GM12878 (cell line): ENCODE measurements around the gene ITIH1. TPM values are rescaled to one million over a fixed set of nuclear protein-coding genes. Genes with fewer than 3 reads are reported as not detected.
A peak's percentile ranks its signal among the peaks of the same experiment; 100 is the strongest.

Source experiments
- BACH1 ChIP-seq: fragments of 450-650 bp; IDR thresholded peaks from 2 replicates; pipeline ENCODE4 v1.6.1; 2017; ENCODE audit warnings: mild to moderate bottlenecking, borderline replicate concordance
- BCL11A ChIP-seq: IDR thresholded peaks from 2 replicates; pipeline ENCODE4 v1.6.1; 2011; ENCODE audit warnings: low read depth, low read length
- CREB1 ChIP-seq: IDR thresholded peaks from 2 replicates; pipeline ENCODE4 v1.6.1; 2012; ENCODE audit warnings: low read depth, mild to moderate bottlenecking, inconsistent platforms
- DPF2 ChIP-seq: fragments of 450-650 bp; IDR thresholded peaks from 2 replicates; pipeline ENCODE4 v1.6.1; 2017; ENCODE audit warnings: mild to moderate bottlenecking
- E2F4 ChIP-seq: IDR thresholded peaks from 2 replicates; pipeline ENCODE4 v1.6.1; 2012; ENCODE audit warnings: low read depth, low read length, improper control_type of control experiment
- EED ChIP-seq: sonication (generic); IDR thresholded peaks from 2 replicates; pipeline ENCODE4 v1.6.1; 2016; ENCODE audit warnings: antibody characterized with exemption, low read depth
- FOXK2 ChIP-seq: fragments of 450-650 bp; IDR thresholded peaks from 2 replicates; pipeline ENCODE4 v1.6.1; 2017; ENCODE audit warnings: mild to moderate bottlenecking, moderate library complexity
- JUNB ChIP-seq: IDR thresholded peaks from 2 replicates; pipeline ENCODE4 v1.6.1; 2016; ENCODE audit warnings: antibody characterized with exemption, mild to moderate bottlenecking
- KLF5 ChIP-seq: fragments of 450-650 bp; IDR thresholded peaks from 2 replicates; pipeline ENCODE4 v1.6.1; 2014; ENCODE audit warnings: mild to moderate bottlenecking; ENCODE audit not compliant: partially characterized antibody
- MXI1 ChIP-seq: fragments of 150-350 bp; IDR thresholded peaks from 2 replicates; pipeline ENCODE4 v1.6.1; 2011; ENCODE audit warnings: low read depth, mild to moderate bottlenecking, inconsistent platforms, low read length, improper control_type of control experiment
- NBN ChIP-seq: fragments of 450-650 bp; IDR thresholded peaks from 2 replicates; pipeline ENCODE4 v1.6.1; 2016
- NR2C1 ChIP-seq: fragments of 450-650 bp; IDR thresholded peaks from 2 replicates; pipeline ENCODE4 v1.6.1; 2017; ENCODE audit warnings: antibody characterized with exemption, mild to moderate bottlenecking, moderate library complexity
- NRF1 ChIP-seq: conservative IDR thresholded peaks from 2 replicates; pipeline ENCODE4 v1.6.1; 2011; ENCODE audit warnings: mild to moderate bottlenecking, low read depth, low read length, improper control_type of control experiment
- RAD51 ChIP-seq: fragments of 450-650 bp; IDR thresholded peaks from 2 replicates; pipeline ENCODE4 v1.6.1; 2016; ENCODE audit warnings: moderate library complexity, mild to moderate bottlenecking, inconsistent platforms
- RELA ChIP-seq: fragments of 450-650 bp; IDR thresholded peaks from 2 replicates; pipeline ENCODE4 v1.8.0; 2014; ENCODE audit warnings: borderline replicate concordance; ENCODE audit not compliant: partially characterized antibody
- RUNX3 ChIP-seq: IDR thresholded peaks from 2 replicates; pipeline ENCODE4 v1.6.1; 2012; ENCODE audit warnings: low read length, inconsistent platforms
- SIN3A ChIP-seq: IDR thresholded peaks from 2 replicates; pipeline ENCODE4 v1.6.1; 2012; ENCODE audit warnings: low read depth, low read length, improper control_type of control experiment
- STAT1 ChIP-seq: fragments of 450-650 bp; conservative IDR thresholded peaks from 2 replicates; pipeline ENCODE4 v1.6.1; 2014; ENCODE audit warnings: antibody characterized with exemption, mild to moderate bottlenecking
- SUZ12 ChIP-seq: fragments of 200-600 bp; sonication (generic); IDR thresholded peaks from one replicate; pipeline ENCODE4 v1.6.1; 2018; ENCODE audit warnings: antibody characterized with exemption, mild to moderate bottlenecking; ENCODE audit not compliant: unreplicated experiment
- TAF1 ChIP-seq: IDR thresholded peaks from 2 replicates; pipeline ENCODE4 v1.6.1; 2011; ENCODE audit warnings: mild to moderate bottlenecking, low read depth, low read length, borderline replicate concordance
- TCF3 ChIP-seq: IDR thresholded peaks from 2 replicates; pipeline ENCODE4 v1.6.1; 2012; ENCODE audit warnings: low read depth, mild to moderate bottlenecking, low read length, borderline replicate concordance; ENCODE audit not compliant: insufficient read depth
- ZBTB33 ChIP-seq: fragments of 450-650 bp; IDR thresholded peaks from 2 replicates; pipeline ENCODE4 v1.6.1; 2017; ENCODE audit warnings: mild to moderate bottlenecking
- ZNF217 ChIP-seq: fragments of 450-650 bp; IDR thresholded peaks from 2 replicates; pipeline ENCODE4 v1.6.1; 2017; ENCODE audit warnings: antibody characterized with exemption, mild to moderate bottlenecking
- ZNF274 ChIP-seq: IDR thresholded peaks from one replicate; pipeline ENCODE4 v1.8.0; 2011; ENCODE audit not compliant: insufficient read length, insufficient read depth
- polyA plus RNA-seq, 11 experiments: library from polyadenylated mRNA; depleted of rRNA in 4 of 11; unstranded in 6 of 11; stranded (reverse) in 5 of 11; fragments of >200 nt; fragmentation: Nextera tagmentation in 4 of 11; fragmentation: Illumina TruSeq in 1 of 11; extraction: Ambion mirVana in 4 of 11; extraction: Trizol in 1 of 11; gene quantifications; 1 replicate in 1 of 11; 2 replicates in 10 of 11; pipeline versions ENCODE4 v1.2.1 to v1.2.3, GENCODE V29; 2011 to 2016; ENCODE audit warnings: inconsistent platforms in 2 of 11, missing spikeins in 2 of 11, low read depth in 1 of 11
- total RNA-seq, 4 experiments: library from RNA; depleted of rRNA in 3 of 4; stranded (reverse); fragments of >200 nt in 3 of 4; fragmentation: Illumina TruSeq in 1 of 4; extraction: Trizol in 1 of 4; gene quantifications; 2 replicates each; pipeline versions ENCODE4 v1.2.1 to v1.2.3, GENCODE V29; 2013 to 2021
- TF ChIP-seq, protein P1 (sequence below): fragments of 150-350 bp; IDR thresholded peaks from 2 replicates; pipeline ENCODE4 v1.6.1; 2016; ENCODE audit warnings: low read depth, low read length

The ITIH1 gene
- total and polyA plus RNA-seq, 10 of the 15 experiments (the other 5 are each of a cell fraction or from before 2014, with no cell fraction given), result 0.33 to 0.64 (median 0.44) TPM; not detected in 7

GRCh38 chr3:52770496-52771333 lies 6.7 kb upstream of the ITIH1 start, which contains the start of gene NEK4 (continued):
- TF ChIP-seq BCL11A (no peak), RELA (peak; percentile 53), MXI1 (no peak), CREB1 (peak; percentile 91), SIN3A (peak; percentile 95), BACH1 (0 out of 2 replicates have a peak, but pooled peaks have one; percentile 11), KLF5 (peak; percentile 66), STAT1 (peak; percentile 69; the same call in 1 of the 2 replicates), ZNF274 (no peak), TAF1 (peak; percentile 95), FOXK2 (no peak), NR2C1 (no peak), RUNX3 (peak; percentile 67; the same call in 1 of the 2 replicates), ZNF217 (no peak), TCF3 (no peak), DPF2 (peak; percentile 37; the same call in 1 of the 2 replicates), EED (no peak), SUZ12 (no peak), E2F4 (no peak), RAD51 (no peak), ZBTB33 (no peak), NRF1 (peak; percentile 62), NBN (peak; percentile 94), JUNB (no peak)
- TF ChIP-seq, protein P1, sequence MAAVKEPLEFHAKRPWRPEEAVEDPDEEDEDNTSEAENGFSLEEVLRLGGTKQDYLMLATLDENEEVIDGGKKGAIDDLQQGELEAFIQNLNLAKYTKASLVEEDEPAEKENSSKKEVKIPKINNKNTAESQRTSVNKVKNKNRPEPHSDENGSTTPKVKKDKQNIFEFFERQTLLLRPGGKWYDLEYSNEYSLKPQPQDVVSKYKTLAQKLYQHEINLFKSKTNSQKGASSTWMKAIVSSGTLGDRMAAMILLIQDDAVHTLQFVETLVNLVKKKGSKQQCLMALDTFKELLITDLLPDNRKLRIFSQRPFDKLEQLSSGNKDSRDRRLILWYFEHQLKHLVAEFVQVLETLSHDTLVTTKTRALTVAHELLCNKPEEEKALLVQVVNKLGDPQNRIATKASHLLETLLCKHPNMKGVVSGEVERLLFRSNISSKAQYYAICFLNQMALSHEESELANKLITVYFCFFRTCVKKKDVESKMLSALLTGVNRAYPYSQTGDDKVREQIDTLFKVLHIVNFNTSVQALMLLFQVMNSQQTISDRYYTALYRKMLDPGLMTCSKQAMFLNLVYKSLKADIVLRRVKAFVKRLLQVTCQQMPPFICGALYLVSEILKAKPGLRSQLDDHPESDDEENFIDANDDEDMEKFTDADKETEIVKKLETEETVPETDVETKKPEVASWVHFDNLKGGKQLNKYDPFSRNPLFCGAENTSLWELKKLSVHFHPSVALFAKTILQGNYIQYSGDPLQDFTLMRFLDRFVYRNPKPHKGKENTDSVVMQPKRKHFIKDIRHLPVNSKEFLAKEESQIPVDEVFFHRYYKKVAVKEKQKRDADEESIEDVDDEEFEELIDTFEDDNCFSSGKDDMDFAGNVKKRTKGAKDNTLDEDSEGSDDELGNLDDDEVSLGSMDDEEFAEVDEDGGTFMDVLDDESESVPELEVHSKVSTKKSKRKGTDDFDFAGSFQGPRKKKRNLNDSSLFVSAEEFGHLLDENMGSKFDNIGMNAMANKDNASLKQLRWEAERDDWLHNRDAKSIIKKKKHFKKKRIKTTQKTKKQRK, result no peak
